HG02642 (cell line): ENCODE data around the gene PRRX2.
"Not testable (repeated sequence)": the region's sequence is repeated elsewhere in the genome, so short reads cannot be mapped to it uniquely, and the experiment has no call there.

ENCODE experiments used
- ATAC-seq: cut with Tn5 transposase; IDR thresholded peaks from one replicate; pipeline ENCODE4 v1.9.1; 2021; ENCODE audit warnings: mild to moderate bottlenecking; ENCODE audit not compliant: unreplicated experiment, poor library complexity

The PRRX2 gene

DNA sequence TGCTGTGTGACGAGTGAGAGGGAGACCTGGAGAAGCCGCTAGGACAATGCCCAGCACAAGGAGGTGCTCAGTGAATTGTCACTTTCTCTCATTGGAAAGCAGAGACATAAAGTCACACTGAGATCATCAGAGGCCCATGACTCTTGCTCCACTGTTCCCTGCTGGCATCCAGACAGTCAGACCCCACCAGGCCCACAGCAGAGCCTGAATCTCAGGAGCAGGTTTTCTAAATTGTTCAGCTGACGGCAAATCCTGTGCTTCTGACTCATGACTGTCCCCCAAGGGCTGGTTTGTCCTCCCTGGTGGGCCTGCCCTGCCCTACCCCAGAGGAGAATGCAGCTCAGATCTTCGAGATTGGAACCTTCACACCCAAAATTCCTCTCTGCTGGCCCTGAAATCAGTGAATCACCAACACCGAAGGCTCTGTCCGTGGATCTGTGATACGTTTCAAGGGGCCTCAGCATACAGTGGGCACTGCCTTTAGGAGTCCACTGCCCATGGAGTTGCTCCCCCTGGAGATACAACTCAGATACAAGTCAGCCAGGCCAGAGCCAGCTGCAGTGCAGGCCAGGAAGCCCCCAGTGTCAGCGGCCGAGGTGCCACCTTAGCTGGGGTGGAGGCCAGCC lies 84.7 kb downstream of the PRRX2 start:
- no peak for ATAC-seq

DNA sequence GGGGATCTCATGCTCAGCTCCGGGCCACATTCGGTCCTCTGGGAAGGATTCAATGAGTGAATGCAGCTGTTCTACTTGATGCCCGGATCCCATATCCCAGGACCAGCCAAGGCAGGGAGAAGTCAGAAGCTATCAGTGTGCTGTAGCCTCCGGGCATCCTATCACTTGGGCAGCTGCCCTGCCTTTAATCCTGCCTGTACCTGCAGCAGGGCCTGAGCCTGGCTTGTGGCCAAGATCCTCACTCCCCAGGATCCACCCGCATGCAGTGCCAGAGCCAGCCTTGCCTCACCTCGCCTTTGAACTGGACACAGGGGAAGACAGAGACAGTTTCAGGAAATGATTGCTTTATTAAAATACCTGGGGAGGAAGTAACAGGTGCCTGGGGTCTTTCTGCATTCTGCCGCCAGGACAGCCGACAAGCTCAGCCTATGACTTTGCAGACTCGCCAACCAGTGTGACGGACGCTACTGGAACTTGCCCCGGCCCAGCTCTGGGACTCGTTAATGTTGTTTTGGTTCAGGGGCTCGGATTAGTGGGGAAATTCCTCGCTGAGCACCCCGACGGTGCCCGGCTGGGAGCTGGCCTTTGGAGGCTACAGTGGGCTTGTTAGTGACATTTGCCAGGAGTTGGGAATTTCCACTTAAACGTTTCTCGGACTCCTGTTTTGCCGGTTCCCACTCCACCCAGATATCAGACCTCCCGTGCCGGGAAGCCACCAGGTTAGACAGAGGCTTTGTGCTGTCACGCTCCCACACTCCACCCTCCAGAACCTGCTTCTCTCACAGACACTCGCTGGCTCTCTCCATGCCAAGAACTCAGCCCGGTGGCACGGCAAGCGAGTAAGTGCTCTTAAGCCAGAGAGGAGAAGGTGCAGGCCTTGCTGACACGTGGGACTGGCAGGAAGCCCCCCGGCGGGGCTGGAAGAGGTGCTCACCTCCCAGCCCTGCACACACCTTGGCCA lies 86.7 kb downstream of the PRRX2 start:
- ATAC-seq = no peak

DNA sequence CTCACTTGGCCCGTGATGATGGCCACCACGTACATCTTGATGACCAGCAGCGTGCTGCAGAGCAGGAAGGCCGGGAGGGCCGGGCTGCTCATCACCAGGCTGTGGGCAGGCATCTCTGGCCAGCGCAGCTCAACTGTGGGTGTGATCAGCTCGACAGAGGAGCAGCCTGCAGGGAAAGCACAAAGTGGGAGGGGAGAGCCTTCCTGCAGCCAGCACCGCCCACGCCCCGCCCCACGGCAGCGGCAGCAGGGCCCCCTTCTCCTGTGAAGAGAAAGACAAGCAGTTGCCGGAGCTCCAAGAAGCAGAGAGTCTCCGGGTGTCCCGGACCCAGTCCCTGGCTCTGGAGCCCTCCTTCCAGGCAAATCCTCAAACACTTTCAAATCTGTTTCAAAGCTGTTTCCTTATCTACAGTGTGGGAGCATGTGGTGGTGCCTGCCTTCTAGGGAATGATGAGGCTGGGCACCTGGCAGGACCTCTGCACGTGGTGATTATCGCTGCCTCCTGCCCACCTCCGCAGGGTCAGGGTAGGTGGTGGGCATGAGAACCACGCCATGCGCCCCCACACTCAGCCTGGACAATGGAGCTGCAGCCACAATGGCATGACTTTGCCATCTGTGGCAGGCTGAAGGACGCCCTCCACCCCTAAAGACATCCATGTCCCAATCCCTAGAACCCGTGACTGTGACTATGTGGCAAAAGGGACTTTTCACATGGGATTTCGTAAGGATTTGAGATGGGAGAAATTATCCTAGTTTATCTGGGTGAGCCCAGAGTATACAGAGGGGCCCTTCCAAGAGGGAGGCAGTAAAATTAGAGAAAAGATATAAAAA lies 87.7 kb downstream of the PRRX2 start, which contains the start of gene PTGES:
Gene PTGES (minus strand): TSS at position 143 of the 830 bp plus-strand sequence. CDS start 30 bp downstream, at position 113.
- ATAC-seq = no peak

DNA sequence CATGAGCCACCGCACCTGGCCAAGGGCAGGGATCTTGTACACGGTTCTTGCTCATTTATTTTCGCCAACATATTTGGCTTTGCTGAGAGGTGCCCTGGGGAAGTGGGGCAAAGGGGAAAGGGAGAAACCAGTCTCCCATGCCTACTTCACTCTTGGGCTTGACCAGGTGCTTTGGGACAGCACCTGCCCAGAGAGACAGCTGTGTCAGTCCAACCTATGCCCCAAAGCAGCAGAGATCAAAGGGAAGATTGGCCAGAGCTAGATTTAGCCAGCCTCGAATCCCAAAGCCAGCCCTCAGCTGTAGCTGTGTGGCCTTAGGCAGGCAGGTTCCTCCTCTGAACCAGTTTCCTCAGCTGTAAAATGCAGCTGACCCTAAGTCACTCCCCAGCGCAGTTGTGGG lies 89.7 kb downstream of the PRRX2 start:
- ATAC-seq = no peak

DNA sequence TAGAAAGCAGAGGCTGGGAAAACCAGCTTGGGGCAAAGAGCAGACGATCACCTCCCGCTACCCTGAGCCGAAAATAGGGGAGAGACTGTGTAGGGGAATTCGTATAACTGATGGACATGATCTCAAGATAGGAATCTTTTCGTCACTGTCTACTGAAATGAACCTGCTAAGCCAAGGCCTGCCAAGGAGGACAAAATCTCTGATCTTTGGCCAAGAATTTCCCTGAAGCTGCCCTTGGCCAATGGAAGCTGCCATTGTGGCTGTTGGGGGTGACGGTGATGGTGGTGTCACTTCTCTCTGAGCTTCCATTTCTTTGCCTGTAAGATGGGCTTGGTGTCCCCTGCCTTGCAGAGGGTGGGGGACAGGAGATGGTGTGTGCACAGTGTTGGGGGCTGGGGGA lies 90.7 kb downstream of the PRRX2 start:
- ATAC-seq = no peak

DNA sequence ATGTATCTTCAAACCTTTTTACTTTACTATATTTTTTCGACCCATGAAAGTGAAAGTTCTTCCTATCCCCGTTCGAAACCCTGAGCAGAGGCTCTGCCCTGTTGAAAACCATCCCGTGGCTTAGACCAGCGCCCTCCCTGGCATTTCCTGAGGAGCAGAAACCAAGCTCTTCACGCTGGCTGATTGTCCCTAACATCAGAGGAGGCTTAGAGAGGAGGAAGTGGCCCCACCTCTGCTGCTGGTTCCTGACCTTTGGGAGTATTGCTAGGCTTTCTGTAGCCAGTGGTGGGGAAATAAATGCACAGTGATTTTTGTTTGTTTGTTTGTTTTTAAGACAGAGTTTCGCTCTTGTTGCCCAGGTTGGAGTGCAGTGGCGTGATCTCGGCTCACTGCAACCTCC lies 91.6 kb downstream of the PRRX2 start:
- ATAC-seq = no peak

DNA sequence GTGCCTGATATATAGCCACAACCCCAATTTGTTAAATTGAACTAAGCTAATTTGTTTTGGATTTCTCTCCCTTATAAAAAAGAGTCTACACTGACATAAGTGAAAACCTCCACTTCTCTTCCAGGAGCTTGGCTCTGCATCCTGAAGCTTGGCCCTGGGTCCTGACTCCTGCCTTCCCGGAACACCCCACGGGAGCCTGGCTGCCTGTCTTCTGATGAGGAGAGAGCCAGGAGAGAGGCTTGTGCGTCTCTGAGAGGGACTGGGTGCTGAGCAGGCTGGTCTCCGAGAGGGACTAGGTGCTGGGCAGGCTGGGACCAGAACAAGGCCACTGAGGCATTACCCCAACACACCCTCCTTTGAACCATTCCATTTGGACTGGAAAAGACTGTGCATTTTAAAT lies 93.9 kb downstream of the PRRX2 start:
- ATAC-seq = no peak

DNA sequence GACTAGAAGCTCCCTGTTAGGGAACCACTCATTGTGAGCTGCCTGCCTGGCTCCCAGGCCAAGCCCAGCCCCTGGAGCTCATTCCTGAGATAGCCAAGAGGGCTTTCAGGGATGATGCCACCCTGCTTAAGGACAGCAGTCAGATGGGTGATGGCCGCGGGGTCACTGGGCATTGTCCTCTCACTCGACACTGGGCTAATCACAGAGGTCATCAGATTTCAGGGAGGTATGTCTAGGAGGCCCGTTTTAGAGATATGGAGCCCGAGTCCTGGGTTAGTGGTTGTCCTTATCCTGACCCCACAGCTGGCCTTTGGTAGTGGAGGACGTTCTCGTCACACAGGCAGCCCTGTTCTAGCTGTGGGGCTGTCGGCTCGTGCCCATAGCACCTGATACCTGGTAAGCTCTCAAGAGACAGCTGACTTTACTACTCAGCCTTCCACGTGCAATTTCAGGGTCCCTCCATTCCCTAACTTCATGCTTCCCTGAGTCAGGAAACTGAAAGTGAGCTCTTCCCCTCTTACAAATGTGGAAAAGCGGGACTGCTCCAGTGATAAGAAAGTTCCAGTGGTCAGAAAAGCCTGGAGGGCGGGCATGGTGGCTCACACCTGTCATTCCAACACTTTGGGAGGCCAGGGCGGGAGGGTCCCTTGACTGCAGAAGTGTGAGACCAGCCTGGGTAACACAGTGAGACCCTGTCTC lies 94.5 kb downstream of the PRRX2 start:
- ATAC-seq = no peak

DNA sequence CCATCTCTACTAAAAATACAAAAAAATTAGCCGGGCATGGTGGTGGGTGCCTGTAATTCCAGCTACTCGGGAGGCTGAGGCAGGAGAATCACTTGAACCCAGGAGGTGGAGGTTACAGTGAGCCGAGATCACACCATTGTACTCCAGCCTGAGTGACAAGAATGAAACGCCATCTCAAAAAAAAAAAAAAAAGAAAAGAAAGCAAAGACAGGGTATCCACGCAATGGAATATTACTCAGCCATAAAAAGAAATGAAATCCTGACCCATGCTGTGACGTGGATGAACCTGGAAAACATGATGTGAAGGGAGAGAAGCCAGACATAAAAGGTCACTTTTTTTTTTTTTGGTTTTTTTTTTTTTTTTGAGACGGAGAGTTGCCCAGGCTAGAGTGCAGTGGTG lies 95.3 kb downstream of the PRRX2 start:
- not testable (repeated sequence) for ATAC-seq

DNA sequence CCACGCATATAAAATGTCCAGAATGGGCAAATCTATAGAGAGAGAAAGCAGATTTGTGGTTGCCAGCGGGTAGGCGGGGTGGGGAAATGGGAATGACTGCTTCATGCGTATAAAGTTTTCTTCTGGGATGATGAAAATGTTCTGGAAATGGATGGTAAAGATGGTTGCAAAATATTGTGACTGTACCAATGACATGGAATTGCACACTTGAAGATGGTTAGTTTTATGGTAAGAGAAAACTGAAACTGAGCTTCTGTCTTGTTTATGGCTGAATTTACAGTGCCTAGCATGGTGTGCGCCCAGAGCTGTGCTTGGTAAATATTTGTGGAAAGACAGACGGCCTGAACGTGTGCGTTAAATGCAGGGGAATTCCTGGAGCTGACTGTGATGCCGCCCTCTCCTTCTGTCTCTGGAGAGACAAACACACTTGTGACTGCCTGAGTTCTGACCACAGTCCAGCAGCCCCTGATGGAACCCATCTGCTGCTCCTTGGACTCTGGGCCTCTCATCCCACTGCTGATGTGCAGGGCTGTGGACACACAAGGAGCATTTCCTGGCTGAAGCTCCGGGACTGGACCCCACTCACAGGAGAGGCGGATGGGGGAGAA lies 96.0 kb downstream of the PRRX2 start:
- no peak for ATAC-seq

DNA sequence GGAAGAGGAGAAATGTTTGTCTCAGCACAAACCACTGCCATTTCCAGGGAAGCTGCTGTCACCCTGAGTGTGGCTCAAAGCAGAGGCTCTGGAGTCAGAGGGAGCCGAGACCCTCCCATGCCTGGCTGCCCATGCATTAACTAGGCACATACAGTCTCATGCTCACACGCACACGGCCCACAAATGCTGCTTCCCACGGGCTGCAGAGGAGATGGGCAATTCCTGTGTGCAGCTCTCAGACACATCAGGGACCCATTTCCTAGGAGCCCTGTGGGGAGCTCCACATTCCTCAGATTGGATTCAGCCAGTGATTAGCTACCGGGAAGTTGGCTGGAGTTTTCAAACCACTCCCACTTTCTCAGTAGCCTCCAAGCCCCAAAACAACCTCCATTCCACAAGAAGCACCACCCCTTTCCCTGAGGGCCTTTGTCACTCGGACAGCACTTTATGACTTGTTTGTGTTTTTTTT lies 96.5 kb downstream of the PRRX2 start:
- ATAC-seq = no peak

DNA sequence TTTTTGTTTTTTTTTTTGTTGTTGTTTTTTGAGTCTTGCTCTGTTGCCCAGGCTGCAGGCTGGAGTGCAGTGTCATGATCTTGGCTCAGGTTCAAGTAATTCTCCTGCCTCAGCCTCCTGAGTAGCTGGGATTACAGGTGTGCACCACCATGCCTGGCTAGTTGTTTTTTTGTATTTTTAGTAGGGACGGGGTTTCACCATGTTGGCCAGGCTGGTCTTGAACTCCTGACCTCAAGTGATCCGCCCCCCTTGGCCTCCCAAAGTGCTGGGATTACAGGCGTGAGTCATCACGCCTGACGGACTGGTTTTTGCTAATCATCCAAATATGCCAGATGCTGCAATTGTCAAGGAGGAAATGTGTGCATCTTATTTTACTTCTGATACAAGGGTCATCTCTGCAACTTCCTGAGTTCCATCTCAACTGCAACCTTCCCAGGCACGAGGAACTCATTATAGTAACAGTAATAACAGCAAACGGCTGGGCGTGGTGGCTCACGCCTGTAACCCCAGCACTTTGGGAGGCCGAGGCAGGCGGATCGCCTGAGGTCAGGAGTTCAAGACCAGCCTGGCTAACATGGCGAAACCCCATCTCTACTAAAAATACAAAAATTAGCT lies 97.0 kb downstream of the PRRX2 start:
- ATAC-seq = not testable (repeated sequence)

DNA sequence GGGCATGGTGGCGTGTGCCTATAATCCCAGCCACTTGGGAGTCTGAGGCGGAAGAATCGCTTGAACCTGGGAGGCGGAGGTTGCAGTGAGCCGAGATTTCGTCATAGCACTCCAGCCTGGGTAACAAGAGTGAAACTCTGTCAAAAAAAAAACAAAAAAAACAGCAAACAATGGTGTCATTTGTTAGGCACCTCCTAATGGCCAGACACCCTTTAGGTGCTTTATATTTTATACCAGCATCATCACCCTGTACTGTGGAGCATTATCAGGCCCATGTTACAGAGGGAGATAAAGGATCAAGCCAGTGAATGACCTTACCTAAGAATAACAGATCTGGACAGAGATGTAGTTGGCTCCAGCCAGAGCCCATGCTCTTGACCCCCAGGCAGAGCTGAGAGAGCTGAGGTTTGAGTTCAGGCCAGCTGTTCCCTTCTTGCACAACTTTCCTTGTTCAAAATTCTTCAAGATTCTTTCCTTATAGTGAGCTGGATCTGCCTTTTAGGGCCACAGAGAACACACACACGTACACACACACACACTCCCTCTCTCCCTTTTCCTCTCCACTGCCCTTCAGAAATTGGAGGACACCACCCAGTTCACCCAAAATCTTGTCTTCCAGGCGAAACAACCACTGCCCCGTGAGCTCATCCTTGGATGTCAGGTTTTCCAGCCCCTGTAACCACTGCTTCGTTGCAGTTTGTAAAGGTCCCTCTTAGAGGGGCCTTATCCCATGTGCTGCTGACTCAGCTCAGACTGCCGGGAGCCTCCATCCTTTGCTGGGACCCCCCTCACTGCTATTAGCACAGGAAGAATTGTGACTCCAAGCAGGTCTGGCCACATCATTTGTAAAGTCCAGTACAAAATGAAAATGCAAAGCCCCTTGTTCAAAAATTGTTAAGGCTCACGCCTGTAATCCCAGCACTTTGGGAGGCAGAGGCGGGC lies 97.8 kb downstream of the PRRX2 start:
- no peak for ATAC-seq

DNA sequence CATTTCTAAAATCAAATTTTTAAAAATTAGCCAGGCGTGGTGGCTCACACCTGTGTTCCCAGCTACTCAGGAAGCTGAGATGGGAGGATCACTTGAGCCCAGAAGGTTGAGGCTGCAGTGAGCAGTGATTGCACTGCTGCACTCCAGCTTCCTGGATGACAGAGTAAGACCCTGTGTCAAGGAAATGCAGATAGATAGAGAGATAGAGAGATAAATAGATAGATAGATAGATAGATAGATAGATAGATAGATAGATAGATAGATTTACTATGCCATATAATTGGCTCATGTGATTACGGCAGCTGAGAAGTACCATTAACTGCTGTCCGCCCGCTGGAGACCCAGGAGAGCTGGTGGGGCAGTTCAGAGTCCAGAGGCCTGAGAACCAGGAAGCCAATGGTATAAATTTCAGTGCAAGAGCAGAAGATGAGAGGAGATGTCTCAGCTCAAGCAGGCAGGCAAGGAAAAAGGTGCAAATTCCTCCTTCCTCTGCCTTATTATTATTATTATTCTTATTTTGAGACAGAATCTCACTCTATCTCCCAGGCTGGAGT lies 100.4 kb downstream of the PRRX2 start:
- no peak for ATAC-seq

DNA sequence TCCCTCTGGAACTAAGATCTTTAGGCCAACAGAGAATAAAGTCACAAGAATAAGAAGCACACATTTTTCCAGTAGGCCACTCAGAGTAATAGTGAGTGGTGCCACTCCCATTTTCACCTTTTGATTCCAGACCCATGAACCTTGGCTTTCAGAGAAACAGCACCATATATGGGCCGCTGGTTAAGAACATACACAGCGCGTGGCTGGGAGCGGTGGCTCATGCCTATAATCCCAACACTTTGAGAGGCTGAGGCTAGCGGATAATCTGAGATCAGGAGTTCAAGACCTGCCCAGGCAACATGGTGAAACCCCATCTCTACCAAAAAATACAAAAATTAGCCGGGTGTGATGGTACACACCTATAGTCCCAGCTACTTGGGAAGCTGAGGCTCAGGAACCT lies 103.0 kb downstream of the PRRX2 start:
- ATAC-seq = no peak

DNA sequence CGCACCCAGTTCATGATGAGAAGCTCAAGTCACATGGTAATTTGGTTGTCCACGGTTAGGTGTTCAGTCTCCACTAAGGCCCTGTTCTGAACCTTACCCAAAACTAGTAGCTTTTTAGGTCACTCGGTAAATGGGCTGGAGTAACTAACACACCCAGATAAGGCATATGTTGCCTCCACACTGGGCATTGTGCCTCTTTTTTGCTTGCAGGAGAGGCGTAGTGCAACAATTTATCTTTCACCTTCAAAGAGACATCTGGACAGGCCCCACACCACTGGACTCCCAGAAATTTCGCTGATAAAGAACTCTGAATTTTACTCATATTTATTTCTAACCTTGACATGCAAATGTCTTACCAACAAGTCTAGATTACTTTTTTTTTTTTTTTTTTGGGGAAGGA lies 104.2 kb downstream of the PRRX2 start:
- no peak for ATAC-seq

DNA sequence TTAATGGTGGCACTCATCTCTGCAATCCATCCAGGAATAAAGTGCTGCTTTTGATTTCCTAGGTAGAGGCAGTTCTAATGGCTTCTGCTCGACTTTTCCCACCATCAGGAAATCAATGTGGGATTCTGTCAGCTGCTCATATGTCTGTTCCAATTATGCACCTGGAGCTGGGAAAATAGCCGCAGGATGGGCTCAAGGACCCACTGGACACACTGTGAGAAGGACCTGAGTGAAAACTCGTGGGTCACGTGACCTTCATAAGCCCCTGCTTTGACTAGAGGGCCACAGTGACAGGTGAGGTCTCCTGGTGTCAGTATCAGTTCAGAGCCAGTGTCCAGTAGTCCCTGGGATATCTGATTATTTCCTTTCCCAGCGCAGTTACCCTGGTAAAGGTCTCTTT lies 105.3 kb downstream of the PRRX2 start:
- ATAC-seq = no peak
